Testis (tissue), 2 donors: Measurements from ENCODE around the gene CNTN5.

Source experiments
- CTCF ChIP-seq, 3 experiments: fragments of 450-650 bp in 2 of 3; fragments of 200-600 bp in 1 of 3; sonication (generic) in 1 of 3; IDR thresholded peaks; one replicate each; pipeline ENCODE4 v1.5.1; 2016 to 2019; ENCODE audit warnings: antibody characterized with exemption in 3 of 3, mild to moderate bottlenecking in 2 of 3, moderate library complexity in 1 of 3
- POLR2A ChIP-seq: fragments of 450-650 bp; IDR thresholded peaks from one replicate; pipeline ENCODE4 v1.6.1; 2017; ENCODE audit warnings: antibody characterized with exemption, mild to moderate bottlenecking, moderate library complexity

- no peak for TF ChIP-seq CTCF (IDR thresholded peaks at IDR 0.05)
- no peak for TF ChIP-seq POLR2A
Measured at GRCh38 chr11:99406345-99406744, 385.6 kb downstream of the CNTN5 start.
